ENCODE measurements around the gene CD74.

DNA sequence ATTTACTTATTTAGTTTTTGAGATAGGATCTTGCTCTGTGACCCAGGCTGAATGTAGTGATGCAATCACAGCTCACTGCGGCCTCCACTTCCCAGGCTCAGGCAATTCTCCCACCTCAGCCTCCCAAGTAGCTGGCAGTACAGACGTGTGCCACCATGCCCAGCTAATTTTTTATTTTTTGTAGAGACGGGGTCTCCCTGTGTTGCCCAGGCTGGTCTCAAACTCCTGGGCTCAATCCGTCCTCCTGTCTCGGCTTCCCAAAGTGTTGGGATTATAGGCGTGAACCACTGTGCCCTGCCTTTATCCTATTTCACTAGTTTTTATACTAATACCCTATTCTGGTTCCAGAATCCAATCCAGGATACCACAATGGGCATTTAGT lies 30.0 kb upstream of the CD74 start:
- TF ChIP-seq, protein P1, sequence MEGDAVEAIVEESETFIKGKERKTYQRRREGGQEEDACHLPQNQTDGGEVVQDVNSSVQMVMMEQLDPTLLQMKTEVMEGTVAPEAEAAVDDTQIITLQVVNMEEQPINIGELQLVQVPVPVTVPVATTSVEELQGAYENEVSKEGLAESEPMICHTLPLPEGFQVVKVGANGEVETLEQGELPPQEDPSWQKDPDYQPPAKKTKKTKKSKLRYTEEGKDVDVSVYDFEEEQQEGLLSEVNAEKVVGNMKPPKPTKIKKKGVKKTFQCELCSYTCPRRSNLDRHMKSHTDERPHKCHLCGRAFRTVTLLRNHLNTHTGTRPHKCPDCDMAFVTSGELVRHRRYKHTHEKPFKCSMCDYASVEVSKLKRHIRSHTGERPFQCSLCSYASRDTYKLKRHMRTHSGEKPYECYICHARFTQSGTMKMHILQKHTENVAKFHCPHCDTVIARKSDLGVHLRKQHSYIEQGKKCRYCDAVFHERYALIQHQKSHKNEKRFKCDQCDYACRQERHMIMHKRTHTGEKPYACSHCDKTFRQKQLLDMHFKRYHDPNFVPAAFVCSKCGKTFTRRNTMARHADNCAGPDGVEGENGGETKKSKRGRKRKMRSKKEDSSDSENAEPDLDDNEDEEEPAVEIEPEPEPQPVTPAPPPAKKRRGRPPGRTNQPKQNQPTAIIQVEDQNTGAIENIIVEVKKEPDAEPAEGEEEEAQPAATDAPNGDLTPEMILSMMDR (IDR thresholded peaks at IDR 0.05), result no peak
- no peak for TF ChIP-seq POLR2A (IDR thresholded peaks at IDR 0.05)

Measured in esophagus squamous epithelium (tissue), 4 donors.